Suprapubic skin (tissue), 4 donors: ENCODE measurements around the gene DNAJC25. TPM values are rescaled to one million over a fixed set of nuclear protein-coding genes. Genes with fewer than 3 reads are reported as not detected.

Experiments
- DNase-seq, 2 donors: peaks; one replicate each; pipeline ENCODE4 v3.0.0-alpha.2; 2019; ENCODE audit warnings: low spot score in 2 of 2
- H3K27ac ChIP-seq: fragments of 200-600 bp; sonication (generic); one replicate; pipeline ENCODE4 v1.5.1; 2019
- H3K27me3 ChIP-seq: fragments of 200-600 bp; sonication (generic); one replicate; pipeline ENCODE4 v1.5.1; 2019
- H3K36me3 ChIP-seq: fragments of 200-600 bp; sonication (generic); one replicate; pipeline ENCODE4 v1.5.1; 2019
- H3K4me1 ChIP-seq: fragments of 200-600 bp; sonication (generic); one replicate; pipeline ENCODE4 v1.5.1; 2019
- H3K4me3 ChIP-seq: fragments of 200-600 bp; sonication (generic); one replicate; pipeline ENCODE4 v1.5.1; 2019; ENCODE audit warnings: mild to moderate bottlenecking
- H3K9me3 ChIP-seq: fragments of 200-600 bp; sonication (generic); one replicate; pipeline ENCODE4 v1.5.1; 2019
- EP300 ChIP-seq: sonication (generic); formaldehyde crosslinking; IDR thresholded peaks from one replicate; pipeline ENCODE4 v1.6.1; 2017; ENCODE audit warnings: antibody characterized with exemption
- POLR2A ChIP-seq, 2 donors: fragments of 450-650 bp; IDR thresholded peaks; one replicate each; pipeline ENCODE4 v1.6.1; 2017; ENCODE audit warnings: antibody characterized with exemption in 2 of 2, mild to moderate bottlenecking in 2 of 2, moderate library complexity in 2 of 2
- POLR2AphosphoS5 ChIP-seq, 3 donors: sonication (generic); formaldehyde crosslinking; IDR thresholded peaks; one replicate each; pipeline ENCODE4 v1.6.1; 2017; ENCODE audit warnings: antibody characterized with exemption in 3 of 3
- WGBS: methylation state at CpG from one replicate; pipeline ENCODE4 v1.1.5; 2018; 5-methylcytosine and 5-hydroxymethylcytosine counted together
- total RNA-seq, 4 donors: library from RNA; depleted of rRNA; stranded (reverse); fragments of >200 nt; gene quantifications; one replicate each; pipeline ENCODE4 v1.1.0, GENCODE V29; 2016
- TF ChIP-seq, protein P1 (sequence below), 2 donors: fragments of 200-600 bp in 1 of 2; fragments of 450-650 bp in 1 of 2; sonication (generic) in 1 of 2; IDR thresholded peaks; one replicate each; pipeline ENCODE4 v1.5.1; 2016 to 2019; ENCODE audit warnings: antibody characterized with exemption in 2 of 2, mild to moderate bottlenecking in 1 of 2, moderate library complexity in 1 of 2

Gene DNAJC25
- total RNA-seq, 4 donors from 2014 or later = 3.7 to 6.4 (median 5.0) TPM

DNA sequence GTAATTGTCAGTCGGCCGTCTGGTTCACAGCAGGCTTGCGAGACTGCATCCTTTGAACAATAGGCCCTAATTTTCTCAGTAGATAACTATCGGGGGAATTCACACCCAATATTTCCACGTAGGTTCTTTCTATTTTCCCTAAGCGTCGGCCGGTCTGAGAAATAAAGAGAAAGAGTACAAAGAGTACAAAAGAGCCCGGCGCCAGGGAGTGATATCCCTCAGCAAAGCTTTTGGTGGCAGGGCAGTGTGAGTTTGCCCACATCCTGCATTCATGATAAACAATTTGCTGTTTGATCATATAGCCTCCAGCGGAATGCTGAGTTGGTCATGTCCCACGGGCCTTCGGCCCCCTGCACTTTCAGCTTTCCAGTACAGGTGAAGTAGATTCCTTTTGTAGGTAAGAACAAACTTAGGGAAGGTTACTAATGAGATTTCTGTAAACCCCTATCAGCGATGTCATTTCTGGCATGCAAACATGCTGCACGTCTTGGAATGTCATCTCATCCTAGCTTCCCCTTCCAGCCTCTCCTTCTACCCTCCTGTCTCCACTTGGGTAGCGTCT lies 27.0 kb upstream of the DNAJC25 start:
- no peaks in the 10 kb centered on the region for H3K27me3 ChIP-seq
- H3K4me1 ChIP-seq = peaks cover 3% of the 10 kb centered on the region
- no peak for DNase-seq
- H3K4me3 ChIP-seq = no peak overlapping the region
- TF ChIP-seq POLR2AphosphoS5 (IDR thresholded peaks at IDR 0.05) = no peak
- no peak for TF ChIP-seq EP300
- TF ChIP-seq POLR2A (IDR thresholded peaks at IDR 0.05) = no peak
- TF ChIP-seq, protein P1, sequence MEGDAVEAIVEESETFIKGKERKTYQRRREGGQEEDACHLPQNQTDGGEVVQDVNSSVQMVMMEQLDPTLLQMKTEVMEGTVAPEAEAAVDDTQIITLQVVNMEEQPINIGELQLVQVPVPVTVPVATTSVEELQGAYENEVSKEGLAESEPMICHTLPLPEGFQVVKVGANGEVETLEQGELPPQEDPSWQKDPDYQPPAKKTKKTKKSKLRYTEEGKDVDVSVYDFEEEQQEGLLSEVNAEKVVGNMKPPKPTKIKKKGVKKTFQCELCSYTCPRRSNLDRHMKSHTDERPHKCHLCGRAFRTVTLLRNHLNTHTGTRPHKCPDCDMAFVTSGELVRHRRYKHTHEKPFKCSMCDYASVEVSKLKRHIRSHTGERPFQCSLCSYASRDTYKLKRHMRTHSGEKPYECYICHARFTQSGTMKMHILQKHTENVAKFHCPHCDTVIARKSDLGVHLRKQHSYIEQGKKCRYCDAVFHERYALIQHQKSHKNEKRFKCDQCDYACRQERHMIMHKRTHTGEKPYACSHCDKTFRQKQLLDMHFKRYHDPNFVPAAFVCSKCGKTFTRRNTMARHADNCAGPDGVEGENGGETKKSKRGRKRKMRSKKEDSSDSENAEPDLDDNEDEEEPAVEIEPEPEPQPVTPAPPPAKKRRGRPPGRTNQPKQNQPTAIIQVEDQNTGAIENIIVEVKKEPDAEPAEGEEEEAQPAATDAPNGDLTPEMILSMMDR (IDR thresholded peaks at IDR 0.05) = no peak
- no peaks in the 10 kb centered on the region for H3K9me3 ChIP-seq
- H3K27ac ChIP-seq = no peak overlapping the region
- WGBS = 79% methylated on average over 16 of the region's 16 CpGs
- H3K36me3 ChIP-seq = no peaks in the 10 kb centered on the region

DNA sequence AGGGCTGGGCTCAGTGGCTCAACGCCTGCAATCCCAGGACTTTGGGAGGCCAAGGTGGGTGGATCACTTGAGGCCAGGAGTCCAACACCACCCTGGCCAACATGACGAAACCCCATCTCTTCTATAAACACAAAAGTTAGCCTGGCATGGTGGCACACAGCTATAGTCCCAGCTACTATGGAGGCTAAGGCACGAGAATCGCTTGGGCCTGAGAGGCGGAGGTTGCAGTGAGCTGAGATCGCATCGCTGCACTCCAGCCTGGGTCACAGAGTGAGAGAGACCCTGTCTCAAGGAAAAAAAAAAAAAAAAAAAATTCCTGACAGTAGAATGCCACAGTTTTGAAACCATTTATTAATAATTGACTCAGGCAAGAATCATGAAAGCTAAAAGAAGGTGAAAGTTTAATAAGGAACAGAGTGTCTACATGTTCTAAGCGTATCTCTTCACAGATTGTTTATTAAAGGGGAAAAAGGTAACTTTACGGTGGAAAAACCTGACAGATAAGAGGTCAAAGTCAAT lies 26.0 kb upstream of the DNAJC25 start:
- no peak for DNase-seq
- Histone ChIP-seq H3K4me1 (peaks cover 2% of the 10 kb centered on the region), H3K36me3 (no peaks in the 10 kb centered on the region), H3K27ac (no peak overlapping the region), H3K27me3 (no peaks in the 10 kb centered on the region), H3K9me3 (no peaks in the 10 kb centered on the region), H3K4me3 (no peak overlapping the region)
- WGBS = 93% methylated on average over 9 of the region's 9 CpGs
- TF ChIP-seq, protein P1 (IDR thresholded peaks at IDR 0.05) = no peak
- TF ChIP-seq POLR2A (IDR thresholded peaks at IDR 0.05) = no peak
- no peak for TF ChIP-seq EP300
- TF ChIP-seq POLR2AphosphoS5 (IDR thresholded peaks at IDR 0.05) = no peak

DNA sequence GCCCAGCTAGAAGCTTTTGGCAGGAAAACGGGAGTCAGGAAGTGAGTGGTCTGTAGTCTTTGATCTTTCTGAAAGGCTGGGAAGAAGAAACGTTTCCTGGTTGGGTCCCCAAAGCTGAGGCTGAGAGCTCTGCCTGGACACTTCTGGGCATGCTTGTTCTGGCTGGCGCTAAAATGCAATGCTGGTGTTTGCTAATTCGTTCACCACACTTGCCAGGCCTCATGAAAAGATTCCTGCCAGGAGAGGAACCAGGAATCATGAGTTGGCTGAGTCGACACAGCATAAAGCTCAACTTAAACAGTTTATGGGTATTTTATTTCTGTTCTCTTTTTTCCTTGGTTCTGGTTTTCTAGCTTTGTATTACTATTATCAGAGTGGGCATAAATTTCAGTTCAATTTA lies 21.0 kb upstream of the DNAJC25 start:
- Histone ChIP-seq H3K4me3 (no peak overlapping the region), H3K4me1 (peaks cover 11% of the 10 kb centered on the region), H3K27ac (peak overlapping the region; percentile 27), H3K9me3 (no peaks in the 10 kb centered on the region), H3K36me3 (no peaks in the 10 kb centered on the region), H3K27me3 (no peaks in the 10 kb centered on the region)
- TF ChIP-seq, protein P1 (IDR thresholded peaks at IDR 0.05) = no peak
- no peak for TF ChIP-seq POLR2AphosphoS5 (IDR thresholded peaks at IDR 0.05)
- no peak for TF ChIP-seq POLR2A (IDR thresholded peaks at IDR 0.05)
- TF ChIP-seq EP300 = no peak
- DNase-seq = no peak
- WGBS = 36% methylated on average over 5 of the region's 5 CpGs

DNA sequence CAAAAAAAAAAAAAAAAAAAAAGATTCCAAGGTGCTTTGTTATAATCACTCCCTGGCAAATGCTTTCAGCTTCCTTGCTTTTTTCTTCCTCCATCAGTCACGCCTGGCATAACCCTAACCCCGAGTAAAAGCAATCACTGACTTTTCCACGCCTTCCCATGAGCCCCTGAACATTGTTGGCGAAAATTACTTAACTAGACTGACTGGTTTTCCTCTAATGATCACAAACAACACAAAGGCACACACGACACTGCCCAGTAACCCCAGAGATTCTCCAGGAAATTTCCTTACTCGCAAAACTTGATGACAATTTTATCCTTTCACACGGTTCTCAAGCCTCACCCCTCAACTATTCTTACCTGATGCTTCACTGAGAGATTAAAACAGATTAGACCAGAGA lies 20.3 kb upstream of the DNAJC25 start:
- Histone ChIP-seq H3K4me1 (peaks cover 11% of the 10 kb centered on the region), H3K36me3 (no peaks in the 10 kb centered on the region), H3K9me3 (no peaks in the 10 kb centered on the region), H3K27ac (no peak overlapping the region), H3K27me3 (no peaks in the 10 kb centered on the region), H3K4me3 (no peak overlapping the region)
- TF ChIP-seq POLR2A (IDR thresholded peaks at IDR 0.05) = no peak
- no peak for TF ChIP-seq POLR2AphosphoS5 (IDR thresholded peaks at IDR 0.05)
- TF ChIP-seq EP300 = no peak
- TF ChIP-seq, protein P1 (IDR thresholded peaks at IDR 0.05) = no peak
- WGBS = 52% methylated on average over 7 of the region's 7 CpGs
- DNase-seq = no peak

DNA sequence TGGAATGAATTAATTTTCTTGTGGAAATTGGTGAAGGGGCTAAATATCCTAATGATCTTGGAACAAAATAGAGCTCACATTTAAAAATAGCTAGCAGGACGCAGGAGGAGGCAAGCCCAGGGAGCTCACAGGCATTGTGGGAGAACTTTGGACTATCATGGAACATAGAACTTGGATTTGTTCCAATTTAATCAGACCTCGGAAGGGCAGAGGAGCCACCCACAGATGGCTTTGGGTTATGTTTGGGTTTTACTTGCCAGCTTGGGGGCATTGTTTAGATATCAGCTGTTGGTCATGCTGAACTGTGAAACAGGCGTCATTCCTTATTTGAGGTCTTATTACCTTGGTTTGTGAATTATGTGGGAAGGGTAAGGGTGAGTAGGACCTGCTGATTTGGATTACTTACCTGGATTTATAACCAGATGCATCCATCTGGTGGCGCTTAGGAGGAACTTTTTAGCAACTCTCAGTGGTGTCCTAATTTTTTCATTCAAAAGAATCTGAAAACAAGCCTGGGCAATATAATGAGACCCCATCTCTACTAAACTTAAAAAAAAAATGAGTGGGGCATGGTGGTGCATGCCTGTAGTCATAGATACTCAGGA lies 17.6 kb upstream of the DNAJC25 start:
- Histone ChIP-seq H3K36me3 (no peaks in the 10 kb centered on the region), H3K4me3 (no peak overlapping the region), H3K27ac (no peak overlapping the region), H3K9me3 (no peaks in the 10 kb centered on the region), H3K4me1 (peaks cover 11% of the 10 kb centered on the region), H3K27me3 (no peaks in the 10 kb centered on the region)
- no peak for DNase-seq
- no peak for TF ChIP-seq POLR2AphosphoS5 (IDR thresholded peaks at IDR 0.05)
- TF ChIP-seq POLR2A (IDR thresholded peaks at IDR 0.05) = no peak
- TF ChIP-seq EP300 = no peak
- 42% methylated on average over 4 of the region's 4 CpGs for WGBS
